K562 (cell line): ENCODE measurements around the gene COL4A4. TPM values are rescaled to one million over a fixed set of nuclear protein-coding genes. Genes with fewer than 3 reads are reported as not detected.

Source experiments
- ATAC-seq: fragments of 200-7000 bp; cut with Tn5 transposase; 3 replicates; pipeline ENCODE4 v1.9.1; 2020; ENCODE audit warnings: moderate library complexity
- BruUV-seq: library from RNA; stranded (reverse); fragments of 400-500 nt; replicated peaks from 2 replicates; lab custom pipeline; 2021; lab: Mats Ljungman, UMichigan
- CTCF ChIA-PET: fragments of 300-600 bp; formaldehyde crosslinking; extraction: SDS; loops from one replicate; lab custom pipeline; 2021; ENCODE audit warnings: low intra/inter-chr PET ratio; lab: Yijun Ruan, JAX
- POLR2A ChIA-PET: fragments of 300-600, 350-650 bp; sonication (Branson Sonifier 250); formaldehyde crosslinking; extraction: SDS; loops from one replicate; lab custom pipeline; 2021; ENCODE audit warnings: antibody characterized with exemption, inconsistent platforms; lab: Yijun Ruan, JAX
- DNase-seq, 4 experiments: peaks; one replicate each; pipeline versions ENCODE4 v3.0.0 to v3.0.0-alpha.2; 2011 to 2018; ENCODE audit warnings: low spot score in 3 of 4, mixed read lengths in 3 of 4; ENCODE audit errors: extremely low read depth in 1 of 4
- FAIRE-seq: peaks from 2 replicates; lab custom pipeline; 2011; peaks lifted over from hg19 to GRCh38; lab: Jason Lieb, UNC
- H2AFZ ChIP-seq: 2 replicates; pipeline ENCODE4 v1.6.0; 2011; ENCODE audit warnings: low read depth, low read length, control low read depth, inconsistent platforms
- H3K27ac ChIP-seq: fragments of 200-600 bp; 3 replicates; pipeline ENCODE4 v1.8.0; 2011; ENCODE audit warnings: low read depth, mild to moderate bottlenecking, control low read depth, inconsistent platforms, low read length, moderate library complexity, mixed read lengths; ENCODE audit errors: extremely low read depth
- H3K27me3 ChIP-seq, 2 experiments: fragments of 300-600 bp in 1 of 2; 2 replicates in 1 of 2; 3 replicates in 1 of 2; pipeline versions ENCODE4 v1.6.0 to v1.8.0; 2011; ENCODE audit warnings: inconsistent platforms in 2 of 2, low read length in 2 of 2, mild to moderate bottlenecking in 1 of 2, mixed read lengths in 1 of 2, moderate library complexity in 1 of 2; ENCODE audit not compliant: control insufficient read depth in 2 of 2, insufficient read depth in 2 of 2
- H3K36me3 ChIP-seq: fragments of 300-600 bp; 3 replicates; pipeline ENCODE4 v1.8.0; 2011; ENCODE audit warnings: mild to moderate bottlenecking, low read length, inconsistent platforms; ENCODE audit not compliant: control insufficient read depth, insufficient read depth
- H3K4me1 ChIP-seq, 2 experiments: fragments of 200-600 bp in 1 of 2; replicated peaks in 1 of 2; 2 replicates in 1 of 2; 3 replicates in 1 of 2; pipeline versions ENCODE4 v1.5.1 to v1.8.0; 2011; ENCODE audit warnings: inconsistent platforms in 2 of 2, low read length in 2 of 2, mild to moderate bottlenecking in 1 of 2, mixed read lengths in 1 of 2, moderate library complexity in 1 of 2; ENCODE audit not compliant: control insufficient read depth in 2 of 2, insufficient read depth in 2 of 2
- H3K4me2 ChIP-seq: 2 replicates; pipeline ENCODE4 v1.6.1; 2011; ENCODE audit warnings: low read length, control low read depth, inconsistent platforms, mixed read lengths; ENCODE audit not compliant: insufficient read depth
- H3K4me3 ChIP-seq: fragments of 200-600 bp; sonication (generic), shearing (Covaris generic); 2 replicates; pipeline ENCODE4 v1.5.1; 2016; ENCODE audit warnings: control low read depth, inconsistent platforms
- H3K79me2 ChIP-seq: fragments of 200-600 bp; 3 replicates; pipeline ENCODE4 v1.8.0; 2011; ENCODE audit warnings: low read length, inconsistent platforms; ENCODE audit not compliant: control insufficient read depth, insufficient read depth
- H3K9ac ChIP-seq, 2 experiments: 2 replicates each; pipeline versions ENCODE4 v1.6.0 to v1.6.1; 2011; ENCODE audit warnings: low read depth in 2 of 2, low read length in 2 of 2, control low read depth in 1 of 2, inconsistent platforms in 1 of 2, mild to moderate bottlenecking in 1 of 2, mixed read lengths in 1 of 2; ENCODE audit not compliant: insufficient read depth in 1 of 2
- H3K9me1 ChIP-seq: one replicate; pipeline ENCODE4 v1.6.0; 2011; ENCODE audit warnings: inconsistent platforms, mild to moderate bottlenecking, low read length, moderate library complexity; ENCODE audit not compliant: control insufficient read depth, insufficient read depth
- H3K9me3 ChIP-seq: replicated peaks from 2 replicates; pipeline ENCODE4 v1.5.1; 2011; ENCODE audit warnings: low read depth, low read length, inconsistent platforms; ENCODE audit not compliant: control insufficient read depth, insufficient read depth
- H4K20me1 ChIP-seq: replicated peaks from 2 replicates; pipeline ENCODE4 v1.6.1; 2011; ENCODE audit warnings: low read length, inconsistent platforms, mixed read lengths; ENCODE audit not compliant: control insufficient read depth, insufficient read depth
- ARID4B ChIP-seq: sonication (generic); formaldehyde crosslinking; IDR thresholded peaks from 2 replicates; pipeline ENCODE4 v1.8.0; 2022; ENCODE audit warnings: mild to moderate bottlenecking, missing genetic modification reagents
- MCM2 ChIP-seq: fragments of 450-650 bp; IDR thresholded peaks from 2 replicates; pipeline ENCODE4 v1.6.1; 2017; ENCODE audit warnings: low read depth, mild to moderate bottlenecking
- MYC ChIP-seq, 2 experiments: fragments of 250-450 bp in 1 of 2; sonication (Bioruptor Pico) in 1 of 2; IDR thresholded peaks; 2 replicates each; pipeline versions ENCODE4 v1.5.1 to v1.6.1; 2012 to 2021; ENCODE audit warnings: low read depth in 2 of 2, borderline replicate concordance in 1 of 2, improper control_type of control experiment in 1 of 2, low read length in 1 of 2, mild to moderate bottlenecking in 1 of 2, moderate library complexity in 1 of 2
- NFE2L1 ChIP-seq: fragments of 450-650 bp; IDR thresholded peaks from 2 replicates; pipeline ENCODE4 v1.6.1; 2016; ENCODE audit warnings: missing genetic modification characterization, low read depth, mild to moderate bottlenecking, missing compliant biosample characterization, moderate library complexity, borderline replicate concordance
- NFXL1 ChIP-seq: fragments of 450-650 bp; formaldehyde crosslinking; IDR thresholded peaks from 2 replicates; pipeline ENCODE4 v1.4.0; 2021; ENCODE audit warnings: mild to moderate bottlenecking
- RHOXF2B ChIP-seq: fragments of 250-450 bp; sonication (Bioruptor Pico); conservative IDR thresholded peaks from 2 replicates; pipeline ENCODE4 v1.5.1; 2021
- SPI1 ChIP-seq: IDR thresholded peaks from 2 replicates; pipeline ENCODE4 v1.6.1; 2011; ENCODE audit warnings: low read depth, low read length, control low read depth, borderline replicate concordance
- ZKSCAN1 ChIP-seq: fragments of 150-350 bp; IDR thresholded peaks from 2 replicates; pipeline ENCODE4 v1.6.1; 2016; ENCODE audit warnings: low read depth, low read length
- ZNF263 ChIP-seq: sonication (generic); formaldehyde crosslinking; IDR thresholded peaks from 2 replicates; pipeline ENCODE4 v1.8.0; 2022; ENCODE audit warnings: mild to moderate bottlenecking, missing genetic modification reagents, borderline replicate concordance
- whole genome bisulfite sequencing: fragments of 100-300 bp; shearing (Covaris generic); methylation state at CpG from one replicate; pipeline ENCODE4 v1.1.6; 2016; ENCODE audit warnings: low coverage, mixed read lengths; ENCODE audit not compliant: insufficient coverage; ENCODE audit errors: missing lambda C conversion rate; 5-methylcytosine and 5-hydroxymethylcytosine counted together
- in situ Hi-C: fragments of 300-500 bp; cut with MboI; formaldehyde crosslinking; loops from 4 replicates; pipeline ENCODE4 v1.15.0; 2018; ENCODE audit warnings: inconsistent platforms, mixed read lengths
- intact Hi-C: fragments of 100-400 bp; cut with micrococcal nuclease; formaldehyde crosslinking; loops from 2 replicates; pipeline ENCODE4 v1.14.2; 2022
- polyA plus RNA-seq, 8 experiments: library from polyadenylated mRNA; depleted of rRNA in 4 of 8; stranded (reverse) in 5 of 8; unstranded in 3 of 8; fragments of >200 nt; fragmentation: Nextera tagmentation in 2 of 8; fragmentation: Illumina TruSeq in 1 of 8; extraction: Ambion mirVana in 2 of 8; extraction: Trizol in 1 of 8; gene quantifications; 2 replicates each; pipeline versions ENCODE4 v1.2.1 to v1.2.3, GENCODE V29; 2011 to 2014; ENCODE audit warnings: inconsistent platforms in 1 of 8, missing spikeins in 1 of 8
- total RNA-seq, 7 experiments: library from RNA; depleted of rRNA in 6 of 7; stranded (reverse); fragments of >200 nt in 6 of 7; fragmentation: Illumina TruSeq in 2 of 7; extraction: Trizol in 2 of 7; gene quantifications; 2 replicates each; pipeline versions ENCODE4 v1.2.1 to v1.2.3, GENCODE V29; 2011 to 2021; ENCODE audit warnings: low replicate concordance in 1 of 7
- TF ChIP-seq, protein P1 (sequence below): fragments of 450-650 bp; IDR thresholded peaks from 2 replicates; pipeline ENCODE4 v1.6.1; 2016; ENCODE audit warnings: antibody characterized with exemption
- TF ChIP-seq, protein P2 (sequence below): sonication (generic); formaldehyde crosslinking; IDR thresholded peaks from 2 replicates; pipeline ENCODE4 v1.8.0; 2022; ENCODE audit warnings: mild to moderate bottlenecking, missing genetic modification reagents
- TF ChIP-seq, protein P3 (sequence below): fragments of 250-450 bp; sonication (Bioruptor Pico); IDR thresholded peaks from 2 replicates; pipeline ENCODE4 v1.4.0; 2020; ENCODE audit warnings: borderline replicate concordance

Gene COL4A4
- total and polyA plus RNA-seq, 9 of the 15 experiments (the other 6 are each of a cell fraction or from before 2014, with no cell fraction given) = under 0.01 to 0.01 TPM; not detected in 7

DNA sequence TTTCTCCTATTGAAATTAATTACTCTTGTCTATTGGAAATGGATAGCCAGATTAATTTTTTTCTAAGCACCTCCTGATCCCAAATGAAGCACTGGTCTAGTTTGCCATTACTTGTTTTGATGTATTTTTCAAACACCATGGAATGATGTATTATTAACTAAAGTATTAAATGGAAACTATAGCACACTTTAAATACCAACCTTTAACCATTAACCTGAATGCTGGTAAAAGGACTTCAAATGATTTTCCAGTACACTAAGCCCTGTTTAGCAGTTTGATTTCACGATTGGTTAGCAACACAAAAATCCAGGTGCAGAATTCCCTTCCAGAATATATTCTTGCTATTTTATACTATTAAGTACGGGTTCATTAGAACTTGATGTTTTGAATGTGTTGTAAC, 37.8 kb upstream of the COL4A4 start (continued):
- TF ChIP-seq, protein P1, sequence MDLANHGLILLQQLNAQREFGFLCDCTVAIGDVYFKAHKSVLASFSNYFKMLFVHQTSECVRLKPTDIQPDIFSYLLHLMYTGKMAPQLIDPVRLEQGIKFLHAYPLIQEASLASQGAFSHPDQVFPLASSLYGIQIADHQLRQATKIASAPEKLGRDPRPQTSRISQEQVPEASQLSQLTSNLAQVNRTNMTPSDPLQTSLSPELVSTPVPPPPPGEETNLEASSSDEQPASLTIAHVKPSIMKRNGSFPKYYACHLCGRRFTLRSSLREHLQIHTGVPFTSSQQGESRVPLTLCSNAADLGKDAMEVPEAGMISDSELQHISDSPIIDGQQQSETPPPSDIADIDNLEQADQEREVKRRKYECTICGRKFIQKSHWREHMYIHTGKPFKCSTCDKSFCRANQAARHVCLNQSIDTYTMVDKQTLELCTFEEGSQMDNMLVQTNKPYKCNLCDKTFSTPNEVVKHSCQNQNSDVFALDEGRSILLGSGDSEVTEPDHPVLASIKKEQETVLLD = no peak
- no peak for TF ChIP-seq SPI1

DNA sequence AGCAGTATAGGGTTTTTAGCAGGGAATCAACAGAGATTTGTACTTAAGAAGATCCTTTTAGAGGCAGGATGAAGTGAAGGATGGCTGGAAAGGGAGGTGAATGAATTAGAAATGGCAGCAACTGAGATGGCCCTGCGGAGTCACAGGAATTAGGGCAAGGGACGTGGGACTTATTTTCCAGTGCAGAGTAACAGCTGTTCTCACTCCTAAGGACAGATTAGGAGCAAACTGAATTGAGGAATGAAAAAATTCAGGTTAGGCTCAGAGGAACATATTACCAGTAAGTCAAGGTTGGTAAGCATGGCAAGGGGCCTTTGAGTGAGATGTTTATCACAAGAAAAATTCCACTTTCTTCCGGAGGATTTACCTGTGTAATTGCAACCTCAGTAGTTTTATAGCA, 34.9 kb upstream of the COL4A4 start:
- POLR2A ChIA-PET = no interaction called here
- in situ Hi-C loops (no loop called here), intact Hi-C loops (no loop called here)
- Histone ChIP-seq H3K4me3 (no peak overlapping the region), H3K79me2 (no peaks in the 10 kb centered on the region), H4K20me1 (no peaks in the 10 kb centered on the region), H3K9me3 (no peaks in the 10 kb centered on the region), H3K9me1 (no peaks in the 10 kb centered on the region), H3K27ac (no peak overlapping the region), H3K4me2 (no peak overlapping the region), H3K36me3 (no peaks in the 10 kb centered on the region), H3K27me3 (no peaks in the 10 kb centered on the region), H2AFZ (no peak overlapping the region), H3K4me1 (no peaks in the 10 kb centered on the region), H3K9ac (no peak overlapping the region)
- no peak for DNase-seq
- no peak for ATAC-seq
- CTCF ChIA-PET = no interaction called here
- WGBS = 0% methylated on average over 3 of the region's 3 CpGs
- FAIRE-seq = no peak
- no TSS peak for BruUV-seq
- TF ChIP-seq NFE2L1 = no peak
- no peak for TF ChIP-seq ARID4B
- TF ChIP-seq, protein P2, sequence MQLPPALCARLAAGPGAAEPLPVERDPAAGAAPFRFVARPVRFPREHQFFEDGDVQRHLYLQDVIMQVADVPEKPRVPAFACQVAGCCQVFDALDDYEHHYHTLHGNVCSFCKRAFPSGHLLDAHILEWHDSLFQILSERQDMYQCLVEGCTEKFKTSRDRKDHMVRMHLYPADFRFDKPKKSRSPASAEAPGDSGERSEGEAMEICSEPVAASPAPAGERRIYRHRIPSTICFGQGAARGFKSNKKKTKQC (CRISPR knock-in tag) = no peak
- TF ChIP-seq, protein P3, sequence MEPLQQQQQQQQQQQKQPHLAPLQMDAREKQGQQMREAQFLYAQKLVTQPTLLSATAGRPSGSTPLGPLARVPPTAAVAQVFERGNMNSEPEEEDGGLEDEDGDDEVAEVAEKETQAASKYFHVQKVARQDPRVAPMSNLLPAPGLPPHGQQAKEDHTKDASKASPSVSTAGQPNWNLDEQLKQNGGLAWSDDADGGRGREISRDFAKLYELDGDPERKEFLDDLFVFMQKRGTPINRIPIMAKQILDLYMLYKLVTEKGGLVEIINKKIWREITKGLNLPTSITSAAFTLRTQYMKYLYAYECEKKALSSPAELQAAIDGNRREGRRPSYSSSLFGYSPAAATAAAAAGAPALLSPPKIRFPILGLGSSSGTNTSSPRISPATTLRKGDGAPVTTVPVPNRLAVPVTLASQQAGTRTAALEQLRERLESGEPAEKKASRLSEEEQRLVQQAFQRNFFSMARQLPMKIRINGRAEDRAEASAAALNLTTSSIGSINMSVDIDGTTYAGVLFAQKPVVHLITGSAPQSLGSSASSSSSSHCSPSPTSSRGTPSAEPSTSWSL (CRISPR knock-in tag) = no peak
- TF ChIP-seq RHOXF2B (CRISPR knock-in tag) = no peak
- no peak for TF ChIP-seq NFXL1
- TF ChIP-seq MYC (IDR thresholded peaks at IDR 0.05; ENCODE audit: low read depth, low read length) = no peak
- TF ChIP-seq MYC (CRISPR knock-in tag; IDR thresholded peaks at IDR 0.05; ENCODE audit: borderline replicate concordance, low read depth) = no peak
- no peak for TF ChIP-seq MCM2
- no peak for TF ChIP-seq ZKSCAN1
- TF ChIP-seq ZNF263 = no peak
